ENCODE measurements around the gene MEGF11. TPM values are rescaled to one million over a fixed set of nuclear protein-coding genes. Genes with fewer than 3 reads are reported as not detected.

MEGF11 gene
- total RNA-seq, 1 experiment from 2014 or later = 0.09 TPM

- no TSS peak for BruUV-seq (replicated peaks)
- peaks cover 73% of the 10 kb centered on the region for H3K27me3 Mint-ChIP-seq (ENCODE audit: insufficient read depth, unreplicated experiment)
- no peak overlapping the region for H3K4me3 Mint-ChIP-seq (ENCODE audit: unreplicated experiment)
- TF ChIP-seq CTCF (IDR thresholded peaks at IDR 0.05; ENCODE audit: unreplicated experiment) = no peak
- H3K36me3 Mint-ChIP-seq (ENCODE audit: insufficient read depth, unreplicated experiment) = no peaks in the 10 kb centered on the region
- no peak overlapping the region for H3K27ac Mint-ChIP-seq (ENCODE audit: low read depth, unreplicated experiment)
- CTCF ChIA-PET = no interaction called here
- intact Hi-C loops (cut with micrococcal nuclease) = no loop called here
- no peak for DNase-seq (ENCODE audit: unreplicated experiment)
- POLR2A ChIA-PET = no interaction called here
- no peaks in the 10 kb centered on the region for H3K9me3 Mint-ChIP-seq (ENCODE audit: unreplicated experiment)
- no peaks in the 10 kb centered on the region for H3K4me1 Mint-ChIP-seq (ENCODE audit: insufficient read depth, unreplicated experiment)
Observed at GRCh38 chr15:66171841-66172240, 81.7 kb downstream of the MEGF11 start.

GRCh38 chr15:66170716-66171115 lies 82.8 kb downstream of the MEGF11 start:
- BruUV-seq (replicated peaks) = no TSS peak
- Mint-ChIP-seq H3K4me3 (ENCODE audit: unreplicated experiment) (no peak overlapping the region), H3K36me3 (ENCODE audit: insufficient read depth, unreplicated experiment) (no peaks in the 10 kb centered on the region), H3K9me3 (ENCODE audit: unreplicated experiment) (no peaks in the 10 kb centered on the region), H3K4me1 (ENCODE audit: insufficient read depth, unreplicated experiment) (no peaks in the 10 kb centered on the region), H3K27me3 (ENCODE audit: insufficient read depth, unreplicated experiment) (peaks cover 63% of the 10 kb centered on the region), H3K27ac (ENCODE audit: low read depth, unreplicated experiment) (no peak overlapping the region)
- TF ChIP-seq CTCF (IDR thresholded peaks at IDR 0.05; ENCODE audit: unreplicated experiment) = no peak
- intact Hi-C loops (cut with micrococcal nuclease) = no loop called here
- ChIA-PET CTCF (interaction anchor here (1.5 kb wide), 1 partner anchor 21 kb away, joined by 4 read pairs; no protein-coding TSS in a partner anchor), POLR2A (interaction anchor here (0.6 kb wide), 1 partner anchor 533 kb away, joined by 3 read pairs; no protein-coding TSS in a partner anchor)
- DNase-seq (ENCODE audit: unreplicated experiment) = no peak

GRCh38 chr15:66170042-66170441 lies 83.5 kb downstream of the MEGF11 start:
- Mint-ChIP-seq H3K9me3 (ENCODE audit: unreplicated experiment) (no peaks in the 10 kb centered on the region), H3K4me1 (ENCODE audit: insufficient read depth, unreplicated experiment) (no peaks in the 10 kb centered on the region), H3K27ac (ENCODE audit: low read depth, unreplicated experiment) (no peak overlapping the region), H3K36me3 (ENCODE audit: insufficient read depth, unreplicated experiment) (no peaks in the 10 kb centered on the region), H3K4me3 (ENCODE audit: unreplicated experiment) (no peak overlapping the region), H3K27me3 (ENCODE audit: insufficient read depth, unreplicated experiment) (peaks cover 56% of the 10 kb centered on the region)
- BruUV-seq (replicated peaks) = no TSS peak
- intact Hi-C loops (cut with micrococcal nuclease) = no loop called here
- ChIA-PET POLR2A (interaction anchor here (0.6 kb wide), 1 partner anchor 533 kb away, joined by 3 read pairs; no protein-coding TSS in a partner anchor), CTCF (interaction anchor here (1.5 kb wide), 1 partner anchor 22 kb away, joined by 4 read pairs; no protein-coding TSS in a partner anchor)
- TF ChIP-seq CTCF (IDR thresholded peaks at IDR 0.05; ENCODE audit: unreplicated experiment) = no peak
- no peak for DNase-seq (ENCODE audit: unreplicated experiment)

GRCh38 chr15:66169625-66170024 lies 83.9 kb downstream of the MEGF11 start:
- intact Hi-C loops (cut with micrococcal nuclease) = no loop called here
- ChIA-PET POLR2A (no interaction called here), CTCF (interaction anchor here (1.5 kb wide), 1 partner anchor 22 kb away, joined by 4 read pairs; no protein-coding TSS in a partner anchor)
- Mint-ChIP-seq H3K9me3 (ENCODE audit: unreplicated experiment) (no peaks in the 10 kb centered on the region), H3K27ac (ENCODE audit: low read depth, unreplicated experiment) (no peak overlapping the region), H3K27me3 (ENCODE audit: insufficient read depth, unreplicated experiment) (peaks cover 52% of the 10 kb centered on the region), H3K4me1 (ENCODE audit: insufficient read depth, unreplicated experiment) (no peaks in the 10 kb centered on the region), H3K4me3 (ENCODE audit: unreplicated experiment) (no peak overlapping the region), H3K36me3 (ENCODE audit: insufficient read depth, unreplicated experiment) (no peaks in the 10 kb centered on the region)
- DNase-seq (ENCODE audit: unreplicated experiment) = no peak
- TF ChIP-seq CTCF (IDR thresholded peaks at IDR 0.05; ENCODE audit: unreplicated experiment) = no peak
- BruUV-seq (replicated peaks) = no TSS peak
